Endothelial cell of umbilical vein (primary cell): ENCODE measurements around the gene SLC8A2. TPM values are rescaled to one million over a fixed set of nuclear protein-coding genes. Genes with fewer than 3 reads are reported as not detected.

Source experiments
- BruUV-seq: library from RNA; stranded (reverse); fragments of 400-500 nt; replicated peaks from 2 replicates; lab custom pipeline; 2021; lab: Mats Ljungman, UMichigan
- CTCF ChIA-PET: fragments of 300-600, 350-600 bp; sonication (Branson Sonifier 250); formaldehyde crosslinking; loops from one replicate; lab custom pipeline; 2021; ENCODE audit warnings: antibody characterized with exemption, inconsistent platforms; lab: Charles Lee
- POLR2A ChIA-PET: fragments of 300-600, 350-600 bp; sonication (Branson Sonifier 250); formaldehyde crosslinking; loops from one replicate; lab custom pipeline; 2021; ENCODE audit warnings: antibody characterized with exemption, inconsistent platforms; lab: Charles Lee
- DNase-seq: peaks from one replicate; pipeline ENCODE4 v3.0.0-alpha.2; 2011; ENCODE audit warnings: low read depth, low spot score
- FAIRE-seq: peaks from 2 replicates; lab custom pipeline; 2011; peaks lifted over from hg19 to GRCh38; lab: Jason Lieb, UNC
- H2AFZ ChIP-seq: 2 replicates; pipeline ENCODE4 v1.6.0; 2012; ENCODE audit warnings: low read depth, low read length, control low read depth, inconsistent platforms
- H3K27ac ChIP-seq: 2 replicates; pipeline ENCODE4 v1.5.1; 2011; ENCODE audit warnings: low read depth, mild to moderate bottlenecking, control low read depth, low read length, moderate library complexity; ENCODE audit not compliant: insufficient read depth
- H3K27me3 ChIP-seq, 2 experiments: 2 replicates each; pipeline versions ENCODE4 v1.6.0 to v1.6.1; 2011; ENCODE audit warnings: low read length in 2 of 2, mixed read lengths in 1 of 2; ENCODE audit not compliant: control insufficient read depth in 2 of 2, insufficient read depth in 2 of 2
- H3K36me3 ChIP-seq, 2 experiments: 2 replicates in 1 of 2; 3 replicates in 1 of 2; pipeline ENCODE4 v1.5.1; 2011; ENCODE audit warnings: low read length in 2 of 2, mild to moderate bottlenecking in 1 of 2, moderate library complexity in 1 of 2; ENCODE audit not compliant: control insufficient read depth in 2 of 2, insufficient read depth in 2 of 2; ENCODE audit errors: extremely low read depth in 1 of 2
- H3K4me1 ChIP-seq: 3 replicates; pipeline ENCODE4 v1.5.1; 2011; ENCODE audit warnings: mild to moderate bottlenecking, low read length; ENCODE audit not compliant: control insufficient read depth, insufficient read depth; ENCODE audit errors: extremely low read depth
- H3K4me2 ChIP-seq: 2 replicates; pipeline ENCODE4 v1.6.1; 2011; ENCODE audit warnings: low read length, control low read depth, mixed read lengths; ENCODE audit not compliant: insufficient read depth
- H3K4me3 ChIP-seq, 3 experiments: fragments of 200-600 bp in 1 of 3; sonication (generic), shearing (Covaris generic) in 1 of 3; replicated peaks in 1 of 3; 2 replicates each; pipeline ENCODE4 v1.5.1; 2011 to 2016; ENCODE audit warnings: control low read depth in 3 of 3, low read length in 3 of 3, mild to moderate bottlenecking in 2 of 3, inconsistent platforms in 1 of 3, low read depth in 1 of 3, moderate library complexity in 1 of 3; ENCODE audit not compliant: insufficient read depth in 1 of 3
- H3K79me2 ChIP-seq: 2 replicates; pipeline ENCODE4 v1.6.0; 2012; ENCODE audit warnings: low read length, inconsistent platforms; ENCODE audit not compliant: control insufficient read depth, insufficient read depth
- H3K9ac ChIP-seq: replicated peaks from 2 replicates; pipeline ENCODE3; 2011; ENCODE audit warnings: low read length, control low read depth; ENCODE audit not compliant: insufficient read depth; ENCODE audit errors: extremely low read depth
- H3K9me1 ChIP-seq: replicated peaks from 3 replicates; pipeline ENCODE4 v1.6.0; 2011; ENCODE audit warnings: mild to moderate bottlenecking, low read length; ENCODE audit not compliant: control insufficient read depth, insufficient read depth; ENCODE audit errors: extremely low read depth
- H3K9me3 ChIP-seq: replicated peaks from 2 replicates; pipeline ENCODE4 v1.5.1; 2012; ENCODE audit warnings: low read length, inconsistent platforms; ENCODE audit not compliant: control insufficient read depth, insufficient read depth
- H4K20me1 ChIP-seq: replicated peaks from 2 replicates; pipeline ENCODE3; 2011; ENCODE audit warnings: mild to moderate bottlenecking, low read length; ENCODE audit not compliant: control insufficient read depth, insufficient read depth; ENCODE audit errors: extremely low read depth
- EZH2 ChIP-seq: IDR thresholded peaks from 2 replicates; pipeline ENCODE4 v1.6.1; 2012; ENCODE audit warnings: borderline replicate concordance, low read depth, mild to moderate bottlenecking, moderate library complexity, low read length, inconsistent platforms; ENCODE audit not compliant: severe bottlenecking
- POLR2A ChIP-seq: IDR thresholded peaks from 2 replicates; pipeline ENCODE4 v1.6.1; 2012; ENCODE audit warnings: low read depth, mild to moderate bottlenecking, control low read depth, low read length
- POLR2AphosphoS5 ChIP-seq: IDR thresholded peaks from 2 replicates; pipeline ENCODE4 v1.6.1; 2012; ENCODE audit warnings: low read depth, mild to moderate bottlenecking, control low read depth, low read length, moderate library complexity; ENCODE audit not compliant: insufficient read depth
- dilution Hi-C: fragments of 300-500 bp; cut with MboI; formaldehyde crosslinking; loops from one replicate; pipeline ENCODE4 v1.15.0; 2019; ENCODE audit warnings: low sequenced_read_pairs; ENCODE audit not compliant: extremely low pct_ligation_motif_present
- intact Hi-C: fragments of 100-400 bp; cut with micrococcal nuclease; formaldehyde crosslinking; loops from one replicate; pipeline ENCODE4 v1.10.0; 2022
- polyA plus RNA-seq, 4 experiments: library from polyadenylated mRNA; depleted of rRNA in 3 of 4; stranded (reverse) in 3 of 4; unstranded in 1 of 4; fragments of >200 nt; gene quantifications; 2 replicates each; pipeline versions ENCODE4 v1.2.1 to v1.2.3, GENCODE V29; 2011 to 2012; ENCODE audit warnings: missing spikeins in 1 of 4
- total RNA-seq: library from RNA; stranded (reverse); gene quantifications from 2 replicates; pipeline ENCODE4 v1.2.3, GENCODE V29; 2021

Gene SLC8A2
- total and polyA plus RNA-seq, 2 donors (not counting 3 experiments of a cell fraction or from before 2014, with no cell fraction given) = not detected

- peak overlapping the region; percentile 75 for H3K4me2 ChIP-seq
- no peak for DNase-seq
- CTCF ChIA-PET = interaction anchor here (0.9 to 1.8 kb wide), 23 partner anchors 9 to 260 kb away, joined by 3 to 16 read pairs (median 4); partner anchors contain the start of genes DHX34, EHD2 and NAPA
- intact Hi-C loops (loop anchor here (1.0 to 5.0 kb wide), 2 partner anchors 56 to 215 kb away; no protein-coding TSS in a partner anchor), dilution Hi-C loops (no loop called here)
- H3K36me3 ChIP-seq = peaks cover 0 to 5% of the 10 kb centered on the region in 2 experiments
- H3K4me1 ChIP-seq = peaks cover 3% of the 10 kb centered on the region
- H3K27me3 ChIP-seq = no peaks in the 10 kb centered on the region
- H3K27ac ChIP-seq = no peak overlapping the region
- no peaks in the 10 kb centered on the region for H4K20me1 ChIP-seq
- H3K9me3 ChIP-seq = no peaks in the 10 kb centered on the region
- peak overlapping the region in 1 of 3 experiments; percentile 39 for H3K4me3 ChIP-seq
- H3K9me1 ChIP-seq = no peaks in the 10 kb centered on the region
- TF ChIP-seq POLR2AphosphoS5 (no peak), EZH2 (no peak)
- no peak overlapping the region for H3K9ac ChIP-seq
- BruUV-seq = no TSS peak
- H3K79me2 ChIP-seq = no peaks in the 10 kb centered on the region
- H2AFZ ChIP-seq = peak overlapping the region; percentile 88
- POLR2A ChIA-PET = interaction anchor here (0.6 kb wide), 1 partner anchor 195 kb away, joined by 3 read pairs; no protein-coding TSS in a partner anchor
- FAIRE-seq = no peak
These were observed 11.5 kb upstream of the SLC8A2 start for GRCh38 chr19:47483200-47483599.

GRCh38 chr19:47481460-47482052, 9.9 kb upstream of the SLC8A2 start:
- Histone ChIP-seq H3K9me1 (no peaks in the 10 kb centered on the region), H3K9me3 (no peaks in the 10 kb centered on the region), H3K4me2 (no peak overlapping the region), H3K79me2 (no peaks in the 10 kb centered on the region), H3K4me3 (no peak overlapping the region), H2AFZ (no peak overlapping the region), H3K36me3 (peaks cover 0 to 3% of the 10 kb centered on the region in 2 experiments), H3K27ac (no peak overlapping the region), H3K27me3 (no peaks in the 10 kb centered on the region), H4K20me1 (no peaks in the 10 kb centered on the region), H3K4me1 (peaks cover 3% of the 10 kb centered on the region), H3K9ac (no peak overlapping the region)
- dilution Hi-C loops (no loop called here), intact Hi-C loops (loop anchor here (5.0 kb wide), 1 partner anchor 54 kb away; no protein-coding TSS in a partner anchor)
- POLR2A ChIA-PET = no interaction called here
- CTCF ChIA-PET = interaction anchor here (1.1 kb wide), 1 partner anchor 231 kb away, joined by 6 read pairs; the partner anchor contains the start of gene EHD2
- DNase-seq (no peak), FAIRE-seq (no peak)
- no peak for TF ChIP-seq POLR2A
- no TSS peak for BruUV-seq
